Testis (tissue), 3 donors: Measurements from ENCODE around the gene PREB. TPM values are rescaled to one million over a fixed set of nuclear protein-coding genes. Genes with fewer than 3 reads are reported as not detected.
A peak's percentile ranks its signal among the peaks of the same experiment; 100 is the strongest.

ENCODE experiments used
- DNase-seq: peaks from one replicate; pipeline ENCODE4 v3.0.0-alpha.2; 2019
- H3K27ac ChIP-seq, 2 donors: fragments of 200-600 bp; sonication (generic); one replicate each; pipeline ENCODE4 v1.5.1; 2019
- H3K27me3 ChIP-seq: fragments of 200-600 bp; sonication (generic); one replicate; pipeline ENCODE4 v1.5.1; 2019
- H3K36me3 ChIP-seq: fragments of 200-600 bp; sonication (generic); one replicate; pipeline ENCODE4 v1.5.1; 2017; ENCODE audit warnings: low read depth; ENCODE audit errors: missing control alignments
- H3K4me1 ChIP-seq: fragments of 200-600 bp; sonication (generic); one replicate; pipeline ENCODE4 v1.5.1; 2019
- H3K4me3 ChIP-seq, 2 donors: fragments of 200-600 bp; sonication (generic); one replicate each; pipeline ENCODE4 v1.5.1; 2017 to 2019
- H3K9me3 ChIP-seq: fragments of 200-600 bp; sonication (generic); one replicate; pipeline ENCODE4 v1.5.1; 2017
- CTCF ChIP-seq, 3 experiments: fragments of 450-650 bp in 2 of 3; fragments of 200-600 bp in 1 of 3; sonication (generic) in 1 of 3; IDR thresholded peaks; one replicate each; pipeline ENCODE4 v1.5.1; 2016 to 2019; ENCODE audit warnings: antibody characterized with exemption in 3 of 3, mild to moderate bottlenecking in 2 of 3, moderate library complexity in 1 of 3
- POLR2A ChIP-seq: fragments of 450-650 bp; IDR thresholded peaks from one replicate; pipeline ENCODE4 v1.6.1; 2017; ENCODE audit warnings: antibody characterized with exemption, mild to moderate bottlenecking, moderate library complexity
- WGBS, 2 donors: methylation state at CpG; one replicate each; pipeline ENCODE4 v1.1.5; 2018; 5-methylcytosine and 5-hydroxymethylcytosine counted together
- intact Hi-C: fragments of 100-400 bp; cut with DNase I; formaldehyde crosslinking; loops from one replicate; pipeline ENCODE4 v1.15.1; 2023; ENCODE audit warnings: low total_unique reads
- polyA plus RNA-seq: library from polyadenylated mRNA; stranded (reverse); fragments of 350-450 nt; fragmentation: Illumina TruSeq; extraction: RNeasy Lipid Tissue Mini Kit (QIAGEN cat#74804); gene quantifications from one replicate; pipeline ENCODE4 v1.2.3, GENCODE V29; 2014; ENCODE audit warnings: low read depth, low replicate concordance; ENCODE audit not compliant: insufficient read depth
- total RNA-seq, 2 donors: library from RNA; depleted of rRNA; stranded (reverse); fragments of >200 nt; gene quantifications; one replicate each; pipeline ENCODE4 v1.2.3, GENCODE V29; 2016

PREB gene
- total and polyA plus RNA-seq, 3 donors from 2014 or later = 62.4 to 84.0 (median 82.0) TPM

- TF ChIP-seq CTCF (IDR thresholded peaks at IDR 0.05) (no peak), POLR2A (no peak)
- intact Hi-C loops = no loop called here
- DNase-seq = no peak
- 86 to 90% methylated on average over 9 of the region's 9 CpGs for WGBS, 2 donors
- H3K27ac ChIP-seq = no peak overlapping the region
- H3K4me1 ChIP-seq = peaks cover 9% of the 10 kb centered on the region
- H3K4me3 ChIP-seq = no peak overlapping the region
- no peaks in the 10 kb centered on the region for H3K9me3 ChIP-seq
- no peaks in the 10 kb centered on the region for H3K36me3 ChIP-seq
- no peaks in the 10 kb centered on the region for H3K27me3 ChIP-seq
These were observed 25.8 kb upstream of the PREB start for GRCh38 chr2:27160191-27160590.

GRCh38 chr2:27159271-27159670, 24.8 kb upstream of the PREB start:
- no peak overlapping the region for H3K27ac ChIP-seq
- TF ChIP-seq CTCF (IDR thresholded peaks at IDR 0.05) (no peak), POLR2A (no peak)
- intact Hi-C loops = no loop called here
- WGBS, 2 donors = 50 to 65% methylated on average over 2 to 6 of the region's 6 CpGs
- no peaks in the 10 kb centered on the region for H3K36me3 ChIP-seq
- no peak for DNase-seq
- no peaks in the 10 kb centered on the region for H3K9me3 ChIP-seq
- H3K4me3 ChIP-seq = no peak overlapping the region
- peaks cover 18% of the 10 kb centered on the region for H3K4me1 ChIP-seq
- H3K27me3 ChIP-seq = no peaks in the 10 kb centered on the region

- intact Hi-C loops = no loop called here
- TF ChIP-seq POLR2A (no peak), CTCF (IDR thresholded peaks at IDR 0.05) (no peak)
- Histone ChIP-seq H3K27me3 (no peaks in the 10 kb centered on the region), H3K4me1 (peaks cover 19% of the 10 kb centered on the region), H3K36me3 (no peaks in the 10 kb centered on the region), H3K4me3 (no peak overlapping the region), H3K27ac (no peak overlapping the region), H3K9me3 (no peaks in the 10 kb centered on the region)
- 84 to 86% methylated on average over 5 to 6 of the region's 6 CpGs for WGBS, 2 donors
- no peak for DNase-seq
These were observed 24.0 kb upstream of the PREB start for GRCh38 chr2:27158468-27158867.

GRCh38 chr2:27155069-27155520, 20.7 kb upstream of the PREB start:
- TF ChIP-seq POLR2A (no peak), CTCF (IDR thresholded peaks at IDR 0.05) (no peak)
- Histone ChIP-seq H3K27ac (peak overlapping the region; percentile 75 to 89), H3K36me3 (no peaks in the 10 kb centered on the region), H3K4me3 (no peak overlapping the region), H3K4me1 (peaks cover 14% of the 10 kb centered on the region), H3K27me3 (no peaks in the 10 kb centered on the region), H3K9me3 (no peaks in the 10 kb centered on the region)
- peak; percentile 48 for DNase-seq
- intact Hi-C loops = no loop called here
- WGBS, 2 donors = 47 to 60% methylated on average over 8 to 9 of the region's 9 CpGs

GRCh38 chr2:27154488-27154887, 20.1 kb upstream of the PREB start:
- 24 to 36% methylated on average over 6 of the region's 6 CpGs for WGBS, 2 donors
- TF ChIP-seq CTCF (IDR thresholded peaks at IDR 0.05) (no peak), POLR2A (no peak)
- intact Hi-C loops = no loop called here
- Histone ChIP-seq H3K27me3 (no peaks in the 10 kb centered on the region), H3K36me3 (no peaks in the 10 kb centered on the region), H3K4me1 (peaks cover 18% of the 10 kb centered on the region), H3K27ac (peak overlapping the region; percentile 75 to 89), H3K4me3 (no peak overlapping the region), H3K9me3 (no peaks in the 10 kb centered on the region)
- peak; percentile 85 for DNase-seq
